Inflammatory macrophage (primary cell): ENCODE measurements around the gene TRMT2A.

Experiments used
- DNase-seq, 2 donors: peaks; one replicate each; pipeline ENCODE4 v3.0.0-alpha.2; 2020 to 2022

Gene TRMT2A

DNA sequence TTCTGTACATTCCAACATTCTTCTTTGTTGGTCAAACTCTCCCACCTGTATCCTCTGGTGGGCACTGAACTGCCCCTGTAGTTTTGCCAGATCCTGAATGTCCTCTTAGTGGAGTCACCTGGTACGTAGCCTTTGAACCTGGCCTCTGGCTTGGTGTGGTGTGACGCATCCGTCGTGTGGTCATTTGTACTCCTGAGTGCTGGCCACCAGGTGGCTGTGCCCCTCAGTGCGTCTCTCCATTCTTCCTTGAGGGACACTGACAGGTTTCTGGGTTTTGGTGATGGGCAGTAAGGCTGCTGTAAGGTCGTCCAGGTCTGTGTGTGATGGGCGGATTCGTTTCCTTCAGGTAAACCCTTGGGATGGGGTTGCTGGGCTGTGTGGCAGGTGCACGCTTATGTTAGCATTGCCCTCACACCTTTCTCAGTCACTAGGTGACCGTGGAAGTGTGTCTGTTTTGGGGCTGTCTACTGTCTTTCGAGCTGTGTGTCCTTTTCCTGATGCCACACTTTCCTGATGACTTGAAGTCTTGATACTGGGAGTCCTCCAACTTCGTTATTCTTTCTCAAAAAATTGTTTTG is 14.7 kb downstream of the TRMT2A start:
- DNase-seq, result no peak

DNA sequence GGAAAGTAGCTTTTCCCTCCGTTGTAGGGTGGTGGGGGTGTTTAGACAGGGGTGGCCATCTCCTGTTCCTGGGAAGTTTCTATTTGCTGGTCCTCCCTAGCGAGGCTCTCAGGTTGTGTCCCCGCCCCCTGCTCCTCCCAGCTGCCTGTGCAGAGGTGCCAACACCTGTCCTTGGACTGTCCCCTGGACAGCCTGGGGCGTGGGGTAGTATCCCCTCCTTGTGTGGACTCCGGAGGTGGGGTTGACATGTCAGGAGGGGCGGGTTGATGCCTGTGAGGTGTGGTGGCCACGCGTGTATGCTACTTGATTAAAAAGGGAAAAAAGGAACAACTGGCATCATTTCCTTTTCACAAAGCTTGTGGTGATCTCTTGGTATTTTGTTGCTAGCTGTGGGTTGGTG is 15.4 kb downstream of the TRMT2A start:
- DNase-seq, result no peak

DNA sequence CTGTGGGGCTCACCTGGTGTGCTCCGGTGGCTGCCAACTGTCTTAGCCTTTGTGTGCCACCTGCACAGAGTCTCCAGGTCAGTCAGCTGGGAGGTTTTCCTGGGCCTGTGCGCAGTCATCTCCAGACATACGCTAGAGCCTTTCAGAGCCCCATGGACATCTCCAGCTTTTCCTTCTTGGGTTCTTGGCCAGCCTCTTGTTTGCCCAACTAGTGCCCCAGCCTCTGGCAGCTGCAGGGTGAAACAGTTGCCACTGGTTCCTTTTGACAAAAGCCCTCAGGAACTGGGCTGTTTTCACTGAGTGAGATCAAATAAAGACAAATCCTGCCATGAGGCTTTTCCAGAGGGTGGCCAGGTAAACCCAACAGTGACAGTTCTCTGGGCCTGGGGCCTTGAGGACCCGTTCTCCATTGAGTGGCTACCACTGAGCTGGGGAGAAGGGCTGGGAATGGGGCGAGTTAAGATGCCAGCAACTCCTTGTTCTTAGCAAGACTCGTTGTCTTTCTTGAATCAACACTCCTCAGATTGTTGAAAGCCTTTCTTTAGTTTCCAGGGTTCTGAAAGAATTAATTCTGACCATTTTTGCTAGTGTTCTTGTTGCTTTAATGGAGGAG is 17.8 kb downstream of the TRMT2A start:
- DNase-seq, result no peak

DNA sequence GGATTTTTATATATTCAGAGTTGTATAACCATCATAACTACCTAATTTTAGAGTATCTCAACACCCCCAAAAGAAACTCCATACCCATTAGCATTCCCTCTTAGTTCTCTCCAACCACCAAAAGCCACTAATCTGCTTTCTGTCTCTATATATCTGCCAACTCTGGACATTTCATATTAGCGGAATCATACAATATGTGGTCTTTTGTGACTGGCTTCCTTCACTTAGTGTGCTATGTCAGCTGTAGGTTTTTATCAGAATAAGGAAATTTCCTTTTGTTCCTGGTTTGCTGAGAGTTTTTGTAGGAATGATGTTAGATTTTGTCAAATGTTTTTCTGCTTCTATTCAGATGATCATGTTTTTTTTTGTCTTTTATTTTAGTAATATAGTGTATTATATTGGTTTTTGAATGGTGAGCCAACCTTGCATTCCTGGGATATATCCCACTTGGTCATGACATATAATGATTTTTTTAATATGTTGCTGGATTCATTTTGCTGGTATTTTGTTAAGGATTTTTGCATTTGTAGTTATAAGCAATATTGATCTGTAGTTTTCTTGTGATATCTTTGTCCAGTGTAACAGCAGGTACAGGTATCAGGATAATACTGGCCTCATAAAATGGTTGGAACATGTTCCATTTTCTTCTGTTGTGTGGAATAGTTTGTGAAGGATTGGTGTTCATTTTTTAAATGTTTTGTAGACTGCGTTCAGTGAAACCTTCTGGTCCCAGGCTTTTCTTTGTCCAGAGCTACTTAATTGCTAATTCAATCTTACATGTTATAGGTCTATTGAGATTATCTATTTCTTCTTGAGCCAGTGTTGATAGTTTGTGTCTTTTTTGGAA is 20.2 kb downstream of the TRMT2A start:
- no peak for DNase-seq

DNA sequence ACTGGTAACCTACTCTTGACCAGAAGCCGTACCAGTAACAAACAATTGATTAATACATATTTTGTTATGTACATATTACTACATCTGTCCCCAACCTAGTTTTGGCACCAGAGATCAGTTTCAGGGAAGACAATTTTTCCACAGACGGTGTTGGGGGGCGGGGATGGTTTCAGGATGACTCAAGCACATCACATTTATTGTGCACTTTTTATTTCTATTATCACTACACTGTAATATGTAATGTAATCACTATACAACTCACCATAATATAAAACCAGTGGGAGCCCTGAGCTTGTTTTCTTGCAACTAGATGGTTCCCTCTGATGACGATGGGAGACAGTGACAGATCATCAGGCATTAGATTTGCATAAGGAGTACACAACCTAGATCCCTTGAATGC is 21.5 kb downstream of the TRMT2A start:
- DNase-seq, result no peak

DNA sequence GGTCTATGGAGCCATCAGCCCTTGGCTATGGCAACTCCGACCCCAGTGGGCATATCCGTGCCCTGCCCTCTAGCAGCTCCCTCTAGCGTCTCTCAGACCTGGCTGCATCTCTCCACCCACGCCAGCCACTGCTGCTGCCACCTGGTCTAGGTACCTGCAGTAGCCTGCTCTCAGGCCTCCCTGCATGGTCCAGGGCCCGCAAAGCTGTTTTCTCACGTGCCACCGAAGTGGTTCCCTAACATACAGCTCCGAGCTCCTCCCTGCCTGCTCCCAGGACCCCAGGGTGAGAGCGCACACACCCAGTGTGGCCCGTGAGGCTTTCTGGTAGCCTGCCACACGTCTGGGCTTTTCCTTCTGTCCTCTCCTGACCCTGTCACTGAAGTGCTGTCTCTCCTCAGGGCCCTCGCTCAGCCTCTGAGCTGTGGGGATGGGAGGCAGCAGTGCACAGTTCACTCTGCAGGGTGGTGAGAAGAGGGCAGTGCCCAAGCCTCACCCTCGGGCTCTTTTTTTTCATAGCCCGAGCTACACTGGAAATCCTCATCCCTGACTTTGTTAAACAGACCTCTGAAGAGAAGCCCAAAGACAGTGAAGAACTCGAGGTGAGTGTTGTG is 22.7 kb downstream of the TRMT2A start:
- DNase-seq, result no peak

DNA sequence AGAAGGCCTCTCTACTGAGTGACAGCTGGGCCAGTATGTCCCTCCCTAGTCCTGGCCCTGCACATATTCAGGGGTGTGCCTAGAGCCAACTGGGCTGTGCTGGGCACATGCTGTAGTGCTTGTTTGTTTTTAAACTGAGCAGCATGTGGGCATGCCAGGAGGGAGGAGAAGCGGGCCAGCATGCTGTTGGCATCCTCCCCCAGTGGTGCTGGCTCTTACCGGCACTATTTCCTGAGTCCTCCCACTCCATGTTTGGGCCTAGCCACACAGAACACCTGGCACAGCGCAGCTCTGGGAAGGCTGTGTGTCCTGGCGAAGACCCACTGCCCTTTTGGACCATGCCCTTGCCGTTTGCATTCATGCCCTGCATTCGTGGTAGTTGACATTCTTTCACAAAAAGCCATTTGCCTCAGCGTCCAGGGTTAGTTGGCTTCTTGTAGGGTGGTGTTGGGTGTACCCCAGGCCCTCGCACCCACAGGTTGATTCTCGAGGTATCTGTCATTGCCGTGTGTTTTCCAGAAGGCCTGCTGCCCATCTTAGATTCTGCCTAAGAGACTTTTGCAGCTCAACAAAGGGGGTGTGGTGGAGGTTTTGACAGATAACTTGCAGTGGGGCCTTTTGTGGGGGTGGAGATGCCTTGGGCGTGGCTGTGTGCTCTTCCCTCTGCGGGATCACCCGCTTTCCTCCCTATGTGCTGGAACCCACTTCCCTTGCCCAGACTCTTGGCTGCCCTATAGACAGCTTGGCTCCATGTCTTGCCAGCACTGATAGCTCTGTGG is 23.4 kb downstream of the TRMT2A start:
- no peak for DNase-seq

DNA sequence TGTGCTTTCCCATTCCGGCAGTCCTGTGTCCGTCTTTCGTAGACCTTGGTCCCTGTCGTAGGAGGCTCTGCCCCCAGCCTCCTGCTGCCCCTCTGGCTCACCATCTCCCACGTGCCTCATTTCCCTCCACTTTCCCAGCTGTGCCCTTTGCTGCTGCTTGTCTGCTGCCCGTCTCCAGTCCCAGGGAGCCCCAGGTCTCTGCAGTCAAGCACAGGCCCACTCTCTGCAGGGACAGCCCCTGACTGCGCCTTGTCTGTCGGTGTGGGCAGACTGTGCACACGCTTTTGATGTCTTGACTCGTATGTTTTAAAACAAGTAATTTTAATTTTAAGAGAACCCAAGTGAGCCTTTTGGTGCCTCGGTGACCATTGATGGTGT is 24.6 kb downstream of the TRMT2A start:
- no peak for DNase-seq

DNA sequence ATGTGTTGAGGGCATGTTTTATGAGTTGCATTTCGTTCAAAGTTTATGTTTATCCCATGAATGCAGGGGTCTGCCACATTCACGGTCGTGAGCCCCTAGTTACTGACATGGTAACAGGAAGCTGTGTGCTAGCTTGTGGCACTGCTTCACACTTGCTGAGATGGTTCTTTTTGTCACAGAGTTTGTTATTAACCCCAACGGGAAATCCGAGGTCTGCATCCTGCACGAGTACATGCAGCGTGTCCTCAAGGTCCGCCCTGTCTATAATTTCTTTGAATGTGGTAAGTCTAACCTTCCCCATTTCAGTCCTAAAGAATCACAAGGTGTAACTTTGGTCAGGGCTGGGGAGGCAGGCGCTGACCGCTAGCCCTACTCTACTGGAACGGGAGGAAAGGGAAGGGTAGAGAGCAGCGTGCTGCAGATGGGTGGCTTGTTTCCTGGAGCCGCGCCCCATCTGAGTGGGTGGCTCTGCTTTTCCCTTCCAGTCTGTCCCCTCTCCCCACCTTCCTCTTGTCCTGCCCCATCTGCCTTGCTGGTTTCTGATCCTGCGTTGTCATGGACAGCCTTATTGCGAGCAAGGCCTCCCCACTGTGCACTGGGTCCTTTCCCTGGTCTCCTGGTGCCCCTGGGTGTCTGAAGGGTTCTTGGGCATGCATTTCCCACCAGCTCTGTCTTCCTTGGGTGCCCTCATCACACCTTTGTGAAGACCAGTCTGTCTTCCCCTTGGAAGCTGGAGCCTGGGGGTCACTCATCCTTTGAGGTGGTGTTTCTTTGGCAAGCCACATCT is 25.1 kb downstream of the TRMT2A start:
- DNase-seq, result no peak

DNA sequence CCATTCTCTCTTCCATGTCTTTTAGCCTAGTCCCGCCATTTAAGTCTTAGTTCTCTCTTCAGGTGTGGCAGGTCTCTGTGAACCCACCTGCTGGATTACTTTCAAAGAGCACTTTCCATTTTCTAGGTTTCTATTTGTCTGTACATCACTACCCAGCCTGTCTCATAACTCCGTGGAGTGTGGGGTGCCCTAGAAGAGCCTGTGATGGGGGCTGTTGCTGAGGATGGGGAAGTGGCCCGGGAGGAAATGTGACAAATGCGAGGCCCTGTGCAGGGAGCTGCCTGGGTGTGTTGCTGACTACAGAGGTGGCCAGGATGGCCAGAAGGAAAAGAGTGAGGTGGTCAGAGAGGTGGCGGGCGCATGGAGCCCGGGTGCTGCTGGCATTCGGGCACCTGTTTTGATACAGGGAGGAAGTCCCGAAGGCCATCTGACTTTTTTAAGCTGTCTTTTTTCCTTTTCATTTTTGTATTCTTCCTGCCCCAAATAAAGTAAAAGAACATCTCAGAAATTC is 26.2 kb downstream of the TRMT2A start:
- DNase-seq, result peak in 1 of 2 donors; percentile 28

DNA sequence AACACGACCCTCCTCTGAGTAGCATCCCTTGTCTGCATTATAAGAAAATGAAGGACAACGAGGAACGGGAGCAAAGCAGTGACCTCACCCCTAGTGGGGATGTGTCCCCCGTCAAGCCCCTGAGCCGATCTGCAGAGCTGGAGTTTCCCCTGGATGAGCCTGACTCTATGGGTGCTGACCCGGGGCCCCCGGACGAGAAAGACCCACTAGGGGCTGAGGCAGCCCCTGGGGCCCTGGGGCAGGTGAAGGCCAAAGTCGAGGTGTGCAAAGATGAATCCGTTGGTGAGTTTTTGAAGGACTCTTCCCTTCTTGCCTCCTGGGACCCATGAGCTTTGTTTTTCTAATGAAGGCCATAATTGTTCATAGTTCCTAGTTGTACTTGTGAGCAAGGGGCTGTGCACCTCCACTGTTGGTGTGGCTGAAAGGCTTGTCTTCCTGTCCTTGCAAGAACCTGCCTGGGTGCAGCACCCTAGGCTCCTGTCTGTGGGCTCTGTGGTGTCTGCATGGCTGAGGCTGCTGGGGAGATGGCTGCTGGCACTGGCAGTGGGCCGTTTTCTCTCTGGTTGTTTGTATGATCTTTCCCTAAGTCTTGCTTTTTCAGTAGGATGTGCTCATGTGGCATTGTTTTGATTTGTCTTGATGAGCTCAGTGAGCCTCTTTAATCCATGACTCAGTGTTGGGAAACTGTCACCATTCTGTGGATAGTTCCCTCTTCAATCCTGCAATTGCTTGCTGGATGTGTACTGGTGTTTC is 26.9 kb downstream of the TRMT2A start:
- DNase-seq, result peak; percentile 17 to 32

DNA sequence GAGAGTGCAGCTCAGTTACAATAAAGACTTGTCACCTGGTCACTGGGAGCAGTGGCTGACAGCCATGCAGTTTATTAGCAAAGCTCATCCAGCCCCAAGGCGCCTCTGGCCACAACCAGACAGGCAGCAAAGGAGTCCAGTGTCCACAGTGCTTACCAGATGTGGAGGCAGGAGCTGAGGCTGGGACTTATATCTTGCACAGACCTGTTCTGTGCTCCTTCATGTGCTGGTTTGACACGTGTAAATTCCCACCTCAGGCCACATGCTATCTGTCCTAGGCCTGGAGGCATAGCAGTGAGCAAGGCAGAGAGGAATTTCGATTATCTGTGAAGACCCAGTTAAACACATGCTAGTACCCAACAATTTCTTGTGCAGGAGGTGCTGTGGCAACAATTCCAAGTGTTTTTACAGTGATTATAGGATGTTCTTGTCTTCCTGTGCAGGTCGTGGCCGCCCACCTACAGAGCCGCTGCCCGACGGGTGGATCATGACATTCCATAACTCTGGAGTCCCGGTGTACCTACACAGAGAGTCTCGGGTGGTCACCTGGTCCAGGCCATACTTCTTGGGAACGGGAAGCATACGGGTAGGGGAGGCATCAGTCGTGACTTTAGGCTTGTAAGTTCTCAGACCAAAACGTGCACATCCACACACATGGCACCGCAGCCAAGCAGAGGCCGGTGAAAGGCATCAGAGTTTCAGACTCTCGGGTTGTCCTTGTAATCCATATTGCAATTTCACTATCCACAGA is 27.6 kb downstream of the TRMT2A start:
- DNase-seq, result no peak

DNA sequence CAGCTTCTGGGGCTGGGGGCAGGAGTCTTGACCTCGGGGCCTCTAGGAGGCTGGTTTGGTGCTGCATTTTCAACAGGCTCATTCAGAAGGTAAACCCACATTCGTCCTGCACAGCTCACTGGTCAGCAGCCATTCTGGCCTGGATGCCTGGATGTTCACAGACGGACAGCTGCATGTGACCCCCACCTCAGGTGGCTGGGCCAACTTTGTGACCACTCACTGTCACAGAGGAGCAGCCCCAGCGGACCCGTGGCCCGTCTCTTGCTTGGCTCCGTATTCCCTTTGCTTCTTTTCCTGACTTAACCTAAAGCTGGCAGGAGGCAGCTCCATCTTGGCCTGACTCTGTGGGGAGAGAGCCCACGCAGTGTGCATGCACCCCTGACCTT is 28.8 kb downstream of the TRMT2A start:
- DNase-seq, result no peak

DNA sequence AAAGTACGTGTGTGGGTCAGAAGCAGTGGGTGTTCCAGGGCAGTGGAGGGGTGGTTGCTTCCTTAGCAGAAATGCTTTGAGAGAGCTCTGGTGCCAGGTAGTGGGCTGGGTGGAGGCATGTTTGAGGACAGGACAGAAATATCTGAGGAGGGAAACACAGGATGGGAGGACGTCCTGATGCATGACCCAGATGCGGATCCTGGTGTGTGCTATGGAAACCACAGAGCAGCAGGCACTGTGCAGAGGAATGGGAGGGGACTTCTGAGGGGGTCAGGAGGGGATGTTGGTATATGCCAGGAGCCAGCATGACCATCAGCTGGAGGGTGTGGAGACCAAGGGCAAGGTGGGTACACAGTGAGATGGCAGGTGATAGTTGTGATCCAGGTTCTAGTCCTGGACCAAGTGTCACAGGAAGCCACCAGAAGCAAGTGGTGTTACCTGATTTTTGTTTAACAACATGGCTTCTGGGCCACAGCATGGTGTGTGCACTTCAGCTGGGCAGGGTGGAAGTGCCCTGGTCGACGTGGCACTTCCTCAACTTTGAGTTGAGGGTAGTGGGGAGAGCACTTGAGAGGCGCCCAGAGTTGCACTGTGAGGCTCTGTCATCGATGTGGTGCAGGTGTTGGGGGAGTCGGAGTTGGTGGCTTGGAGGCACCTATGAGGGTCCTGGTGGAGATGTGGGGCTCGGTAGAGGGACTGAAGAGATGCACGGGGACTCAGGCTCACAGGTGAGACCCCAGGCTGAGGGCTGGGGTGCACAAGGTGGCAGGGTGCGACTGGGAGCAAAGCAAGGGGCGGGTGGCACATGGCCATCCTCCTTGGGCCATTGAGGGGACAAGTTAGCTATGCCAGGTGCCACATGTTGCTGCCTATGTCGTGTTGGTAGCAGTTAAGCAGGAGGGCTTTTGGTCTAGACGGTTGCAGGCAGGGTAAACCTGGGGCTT is 29.4 kb downstream of the TRMT2A start:
- no peak for DNase-seq

DNA sequence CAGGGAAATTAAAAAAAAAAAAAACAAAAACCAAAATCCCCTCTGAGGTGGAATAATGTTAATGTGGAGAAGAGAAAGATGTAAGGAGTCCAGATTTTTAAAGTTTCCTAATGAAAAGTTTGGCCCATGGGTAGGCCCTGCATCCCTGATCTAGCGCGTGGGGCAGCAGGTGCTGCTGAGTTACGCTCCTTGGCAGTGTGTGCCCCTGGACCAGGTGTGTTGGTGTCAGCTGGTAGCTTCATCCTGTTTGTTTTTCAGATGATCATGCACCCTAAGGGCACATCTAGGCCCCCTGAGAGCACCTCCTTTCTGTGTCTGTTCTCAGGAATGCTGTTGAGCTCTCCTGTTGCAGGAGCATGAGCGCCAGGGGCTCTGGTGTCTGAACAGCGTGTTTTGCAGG is 30.3 kb downstream of the TRMT2A start:
- DNase-seq, result no peak

DNA sequence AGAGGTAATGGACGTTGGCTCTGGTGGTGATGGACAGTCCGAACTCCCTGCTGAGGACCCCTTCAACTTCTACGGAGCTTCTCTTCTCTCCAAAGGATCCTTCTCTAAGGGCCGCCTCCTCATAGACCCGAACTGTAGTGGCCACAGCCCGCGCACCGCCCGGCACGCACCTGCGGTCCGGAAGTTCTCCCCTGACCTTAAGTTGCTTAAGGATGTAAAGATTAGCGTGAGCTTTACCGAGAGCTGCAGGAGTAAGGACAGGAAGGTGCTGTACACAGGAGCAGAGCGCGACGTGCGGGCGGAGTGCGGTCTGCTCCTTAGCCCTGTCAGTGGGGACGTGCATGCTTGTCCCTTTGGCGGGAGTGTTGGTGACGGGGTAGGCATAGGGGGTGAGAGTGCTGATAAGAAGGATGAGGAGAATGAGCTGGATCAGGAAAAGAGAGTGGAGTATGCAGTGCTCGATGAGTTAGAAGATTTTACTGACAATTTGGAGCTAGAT is 30.9 kb downstream of the TRMT2A start:
- DNase-seq, result no peak

DNA sequence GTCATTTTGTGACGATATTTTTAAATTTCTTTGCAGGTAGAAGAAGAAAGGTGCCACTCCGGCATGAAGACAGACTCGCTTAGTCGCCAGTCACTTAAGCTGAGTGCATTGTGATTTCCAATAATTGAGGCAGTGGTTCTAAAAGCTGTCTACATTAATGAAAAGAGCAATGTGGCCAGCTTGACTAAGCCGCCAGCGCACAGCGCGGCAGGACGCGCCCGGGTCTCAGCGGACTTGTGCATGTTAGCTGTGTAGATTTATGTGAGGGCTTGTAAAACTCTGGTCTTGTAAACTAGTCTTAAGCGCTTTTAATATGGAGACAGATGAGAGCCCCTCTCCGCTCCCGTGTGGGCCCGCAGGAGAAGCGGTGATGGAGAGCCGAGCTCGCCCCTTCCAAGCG is 31.4 kb downstream of the TRMT2A start:
- no peak for DNase-seq

DNA sequence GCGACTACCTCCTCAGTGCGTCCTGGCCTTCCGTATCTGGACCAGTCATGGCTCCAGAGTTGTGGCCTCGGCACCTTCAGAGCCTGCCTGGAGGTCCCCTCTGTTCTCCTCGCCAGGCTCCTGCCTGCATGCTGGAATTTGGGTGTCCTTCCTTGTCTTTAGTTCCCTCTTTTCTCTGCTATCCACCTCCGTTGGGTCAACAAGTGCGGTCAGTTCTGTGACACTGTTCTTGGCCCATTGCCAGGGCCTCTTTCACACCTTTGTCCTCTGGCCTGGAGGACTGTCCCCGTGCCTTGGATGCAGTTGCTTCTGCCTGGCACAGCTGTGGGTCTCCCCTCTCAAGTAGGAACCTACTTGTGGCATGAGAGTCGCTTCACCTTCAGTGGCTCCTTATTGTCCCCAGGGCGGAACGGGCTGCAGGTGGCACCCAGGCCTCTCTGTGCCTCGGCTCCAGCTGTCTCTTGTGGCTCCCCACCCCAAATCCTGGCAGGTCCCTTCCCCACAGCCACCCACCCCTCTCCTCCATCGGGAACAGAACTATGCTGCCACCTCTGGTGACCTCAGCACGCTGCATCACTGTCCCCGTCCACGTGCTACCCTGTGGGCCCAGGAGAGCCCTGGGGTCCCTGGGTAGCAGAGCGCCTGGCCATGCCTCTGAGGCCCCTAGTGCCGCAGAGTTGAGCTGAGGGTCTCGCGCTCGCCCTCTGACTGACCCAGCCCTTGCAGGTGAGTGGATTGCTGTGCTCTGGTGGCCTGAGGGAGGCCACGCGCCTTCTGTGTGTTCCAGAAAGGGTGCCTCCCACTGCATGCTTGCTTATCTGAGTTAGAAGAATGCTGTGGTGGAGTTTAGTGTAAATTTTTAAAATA is 32.2 kb downstream of the TRMT2A start:
- no peak for DNase-seq
